ENCODE data around the gene FUS. TPM values are rescaled to one million over a fixed set of nuclear protein-coding genes. Genes with fewer than 3 reads are reported as not detected.
A peak's percentile ranks its signal among the peaks of the same experiment; 100 is the strongest.

The FUS gene
- total and polyA plus RNA-seq, 2 of the 8 experiments (the other 6 are each of a cell fraction or from before 2014, with no cell fraction given), result 484 to 685 TPM

DNA sequence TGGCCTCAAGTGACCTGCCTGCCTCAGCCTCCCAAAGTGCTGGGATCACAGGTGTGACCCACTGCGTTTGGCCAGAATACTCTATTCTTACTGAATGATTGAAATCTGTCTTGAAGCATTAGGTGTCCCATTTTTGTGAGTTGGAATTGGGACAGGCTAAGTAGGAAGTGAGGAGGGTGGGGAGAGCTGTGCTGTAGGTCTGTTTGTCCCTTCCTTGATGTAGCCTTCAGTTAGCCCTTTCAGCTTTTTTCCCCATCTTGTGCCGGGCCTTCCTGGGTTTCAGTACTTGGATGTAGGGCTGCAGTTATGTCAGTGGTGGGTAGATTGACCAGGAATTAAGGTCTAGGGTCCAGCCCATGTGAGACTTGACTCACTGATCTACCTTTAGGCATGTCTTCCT lies 13.9 kb downstream of the FUS start:
- Histone ChIP-seq H3K56ac (replicated peaks; ENCODE audit: insufficient read length, low read depth, low read length) (no peak overlapping the region), H3K79me1 (ENCODE audit: low read depth, low read length) (peaks cover 7% of the 10 kb centered on the region), H4K20me1 (replicated peaks in 1 of 2; ENCODE audit: control insufficient read depth in 1 of 2, insufficient read depth in 2 of 2, low read length in 2 of 2) (peaks cover 5 to 36% of the 10 kb centered on the region in 2 experiments), H2AK5ac (ENCODE audit: low read depth, low read length) (no peak overlapping the region), H3K4me2 (ENCODE audit: insufficient read depth in 1 of 2, low read depth in 2 of 2, low read length in 2 of 2) (no peak overlapping the region), H4K8ac (ENCODE audit: extremely low read depth, insufficient read depth, low read length) (no peak overlapping the region), H3K4ac (replicated peaks; ENCODE audit: insufficient read length, low read depth, low read length) (no peak overlapping the region), H3K9me3 (ENCODE audit: insufficient read depth in 2 of 2, low read depth in 1 of 2, low read length in 1 of 2) (no peaks in the 10 kb centered on the region), H3K14ac (ENCODE audit: insufficient read length) (no peak overlapping the region), H3K4me1 (replicated peaks in 1 of 4; ENCODE audit: control insufficient read depth in 3 of 4, insufficient read depth in 4 of 4, low read length in 3 of 4) (no peaks in the 10 kb centered on the region), H3K27me3 (replicated peaks in 1 of 4; ENCODE audit: control insufficient read depth in 3 of 4, extremely low read depth in 1 of 4, insufficient read depth in 3 of 4, low read length in 3 of 4) (no peaks in the 10 kb centered on the region), H2BK15ac (ENCODE audit: low read length) (no peak overlapping the region), H3K79me2 (ENCODE audit: control insufficient read depth in 1 of 2, insufficient read depth in 2 of 2, low read length in 2 of 2) (peaks cover 0 to 22% of the 10 kb centered on the region in 2 experiments; a peak in 2 of 4 replicates), H4K91ac (replicated peaks; ENCODE audit: insufficient read length, low read length) (no peak overlapping the region), H3K23me2 (ENCODE audit: low read depth, low read length) (no peaks in the 10 kb centered on the region), H2BK12ac (ENCODE audit: low read depth, low read length) (no peak overlapping the region), H2AFZ (ENCODE audit: low read length) (no peak overlapping the region), H3K18ac (ENCODE audit: extremely low read depth, low read length) (no peak overlapping the region), H2BK5ac (ENCODE audit: low read depth, low read length) (no peak overlapping the region), H3K23ac (ENCODE audit: insufficient read length) (no peak overlapping the region), H3K9ac (replicated peaks in 1 of 4; ENCODE audit: extremely low read depth in 1 of 4, low read depth in 3 of 4, low read length in 3 of 4) (no peak overlapping the region), H3K4me3 (ENCODE audit: extremely low read depth in 1 of 4, insufficient read depth in 2 of 4, low read depth in 3 of 4, low read length in 4 of 4) (no peak overlapping the region), H2BK20ac (ENCODE audit: low read length) (no peak overlapping the region), H3K27ac (ENCODE audit: low read depth, low read length) (no peak overlapping the region), H4K5ac (ENCODE audit: insufficient read length, low read depth, low read length) (no peak overlapping the region), H3K36me3 (ENCODE audit: control insufficient read depth in 2 of 4, insufficient read depth in 4 of 4, low read length in 3 of 4) (peaks cover 50 to 77% (median 75%) of the 10 kb centered on the region in 4 experiments), H2BK120ac (replicated peaks; ENCODE audit: low read depth, low read length) (no peak overlapping the region)
- ChIA-PET CTCF (ENCODE audit: partially characterized antibody) (interaction anchor here (1.6 kb wide), 1 partner anchor 23 kb away, joined by 4 read pairs; the partner anchor contains the start of gene PYDC1), POLR2A (ENCODE audit: partially characterized antibody) (interaction anchor here (0.6 to 17.4 kb wide), 12 partner anchors 9 to 317 kb away, joined by 3 to 430 read pairs (median 6); partner anchors contain the start of genes FUS, KAT8, PYCARD and PYDC1)
- FAIRE-seq (no peak), DNase-seq (ENCODE audit: low read depth in 1 of 2, low spot score in 2 of 2) (no peak)
- peak; percentile 42 for TF ChIP-seq POLR2AphosphoS5 (IDR thresholded peaks at IDR 0.05; ENCODE audit: low read depth, low read length)
- no peak for TF ChIP-seq ZNF274 (IDR thresholded peaks at IDR 0.05; ENCODE audit: borderline replicate concordance, extremely low read depth, low read length)
- 93% methylated on average over 2 of the region's 2 CpGs; no CpG with 5 or more reads in 1 of the 2 experiments for WGBS, 2 experiments (ENCODE audit: extremely low coverage in 1 of 2, insufficient coverage in 1 of 2, insufficient read length in 1 of 2, insufficient replicate concordance in 2 of 2, low coverage in 1 of 2, low lambda C conversion rate in 2 of 2, missing lambda C conversion rate in 1 of 2)
